SK-N-SH (cell line): ENCODE results near the gene CYP27A1. TPM values are rescaled to one million over a fixed set of nuclear protein-coding genes. Genes with fewer than 3 reads are reported as not detected.

ENCODE experiments used
- CTCF ChIA-PET: fragments of 300-600, 350-600 bp; formaldehyde crosslinking; extraction: SDS; loops from one replicate; lab custom pipeline; 2021; lab: Yijun Ruan, JAX
- POLR2A ChIA-PET: fragments of 350-600 bp; sonication (Branson Sonifier 250); formaldehyde crosslinking; extraction: SDS; loops from one replicate; lab custom pipeline; 2020; ENCODE audit warnings: antibody characterized with exemption, inconsistent platforms; lab: Yijun Ruan, JAX
- DNase-seq: peaks from one replicate; pipeline ENCODE4 v3.0.0; 2012
- H2AFZ ChIP-seq: fragments of 200-600 bp; sonication (generic); 2 replicates; pipeline ENCODE4 v1.8.1; 2016; ENCODE audit warnings: antibody characterized with exemption, mild to moderate bottlenecking, low read depth
- H3F3A ChIP-seq: fragments of 200-600 bp; sonication (generic); replicated peaks from 2 replicates; pipeline ENCODE3; 2016; ENCODE audit warnings: antibody characterized with exemption, mild to moderate bottlenecking; ENCODE audit not compliant: insufficient read depth
- H3K27ac ChIP-seq, 2 experiments: fragments of 200-500 bp in 1 of 2; fragments of 200-600 bp in 1 of 2; sonication (Bioruptor generic) in 1 of 2; sonication (generic), shearing (Covaris generic) in 1 of 2; 2 replicates each; pipeline versions ENCODE4 v1.5.1 to v1.6.1; 2014 to 2016; ENCODE audit warnings: low read depth in 2 of 2, inconsistent platforms in 1 of 2, low read length in 1 of 2, mild to moderate bottlenecking in 1 of 2, mixed read lengths in 1 of 2
- H3K27me3 ChIP-seq: fragments of 200-600 bp; sonication (generic), shearing (Covaris generic); 2 replicates; pipeline ENCODE4 v1.6.1; 2016; ENCODE audit warnings: mixed run types; ENCODE audit not compliant: insufficient read depth
- H3K36me3 ChIP-seq, 2 experiments: fragments of 200-500 bp in 1 of 2; fragments of 200-600 bp in 1 of 2; sonication (Bioruptor generic) in 1 of 2; sonication (generic) in 1 of 2; replicated peaks in 1 of 2; 2 replicates each; pipeline versions ENCODE3 to v1.5.1; 2014 to 2016; ENCODE audit warnings: low read length in 1 of 2, mild to moderate bottlenecking in 1 of 2; ENCODE audit not compliant: insufficient read depth in 2 of 2, control insufficient read depth in 1 of 2
- H3K4me1 ChIP-seq, 2 experiments: fragments of 200-500 bp in 1 of 2; fragments of 200-600 bp in 1 of 2; sonication (Bioruptor generic) in 1 of 2; sonication (generic), shearing (Covaris generic) in 1 of 2; 2 replicates each; pipeline versions ENCODE4 v1.5.1 to v1.6.1; 2014 to 2016; ENCODE audit warnings: low read depth in 1 of 2, low read length in 1 of 2, mixed run types in 1 of 2; ENCODE audit not compliant: insufficient read depth in 2 of 2, control insufficient read depth in 1 of 2
- H3K4me2 ChIP-seq: fragments of 200-600 bp; sonication (generic), shearing (Covaris generic); 2 replicates; pipeline ENCODE4 v1.6.1; 2017; ENCODE audit warnings: mixed run types
- H3K4me3 ChIP-seq, 2 experiments: fragments of 200-500 bp in 1 of 2; fragments of 200-600 bp in 1 of 2; sonication (Bioruptor generic) in 1 of 2; sonication (generic), shearing (Covaris generic) in 1 of 2; 2 replicates each; pipeline versions ENCODE4 v1.5.1 to v1.8.1; 2014 to 2016; ENCODE audit warnings: low read depth in 2 of 2, inconsistent platforms in 1 of 2, low read length in 1 of 2, mild to moderate bottlenecking in 1 of 2, mixed read lengths in 1 of 2, moderate library complexity in 1 of 2
- H3K79me2 ChIP-seq: fragments of 200-600 bp; sonication (generic); 2 replicates; pipeline ENCODE4 v1.8.1; 2017; ENCODE audit warnings: mild to moderate bottlenecking; ENCODE audit not compliant: insufficient read depth
- H3K9ac ChIP-seq: fragments of 200-600 bp; sonication (generic); 2 replicates; pipeline ENCODE4 v1.6.1; 2017; ENCODE audit warnings: mixed run types
- H3K9me2 ChIP-seq: fragments of 200-600 bp; sonication (generic); 2 replicates; pipeline ENCODE4 v1.6.1; 2017; ENCODE audit warnings: mixed run types
- H3K9me3 ChIP-seq: fragments of 200-600 bp; sonication (generic); 2 replicates; pipeline ENCODE4 v1.6.1; 2017; ENCODE audit warnings: mixed run types, mild to moderate bottlenecking, moderate library complexity
- H4K20me1 ChIP-seq: fragments of 200-600 bp; sonication (generic); 2 replicates; pipeline ENCODE4 v1.6.1; 2017; ENCODE audit warnings: mild to moderate bottlenecking, mixed run types; ENCODE audit not compliant: insufficient read depth
- EP300 ChIP-seq, 2 experiments: IDR thresholded peaks; 2 replicates each; pipeline versions ENCODE4 v1.4.0 to v1.6.1; 2012; ENCODE audit warnings: borderline replicate concordance in 1 of 2, low read depth in 1 of 2, low read length in 1 of 2
- EZH2phosphoT487 ChIP-seq: fragments of 200-600 bp; sonication (generic); IDR thresholded peaks from 2 replicates; pipeline ENCODE4 v1.6.1; 2017; ENCODE audit warnings: low read depth, mixed run types, mild to moderate bottlenecking, antibody characterized with exemption, moderate library complexity, borderline replicate concordance
- FOSL2 ChIP-seq: IDR thresholded peaks from 2 replicates; pipeline ENCODE4 v1.4.0; 2012; ENCODE audit warnings: low read depth, mild to moderate bottlenecking, moderate library complexity, borderline replicate concordance
- GABPA ChIP-seq: IDR thresholded peaks from 2 replicates; pipeline ENCODE4 v1.4.0; 2012; ENCODE audit warnings: low read depth, mild to moderate bottlenecking
- JUND ChIP-seq: IDR thresholded peaks from 2 replicates; pipeline ENCODE4 v1.4.0; 2012
- MXI1 ChIP-seq: IDR thresholded peaks from 2 replicates; pipeline ENCODE4 v1.6.1; 2012; ENCODE audit warnings: mild to moderate bottlenecking, low read depth, low read length, improper control_type of control experiment
- NRF1 ChIP-seq: IDR thresholded peaks from 2 replicates; pipeline ENCODE4 v1.6.1; 2012; ENCODE audit warnings: low read depth, mild to moderate bottlenecking, low read length
- POLR2AphosphoS5 ChIP-seq: IDR thresholded peaks from 2 replicates; pipeline ENCODE4 v1.6.1; 2012; ENCODE audit warnings: low read depth, low read length
- RAD21 ChIP-seq: IDR thresholded peaks from 2 replicates; pipeline ENCODE4 v1.6.1; 2012; ENCODE audit warnings: mild to moderate bottlenecking, low read length
- RXRA ChIP-seq: IDR thresholded peaks from 2 replicates; pipeline ENCODE4 v1.4.0; 2012; ENCODE audit warnings: low read depth, mild to moderate bottlenecking, borderline replicate concordance
- SMC3 ChIP-seq: IDR thresholded peaks from 2 replicates; pipeline ENCODE4 v1.6.1; 2012; ENCODE audit warnings: low read depth, low read length, improper control_type of control experiment
- TAF1 ChIP-seq: IDR thresholded peaks from 2 replicates; pipeline ENCODE4 v1.6.1; 2012; ENCODE audit warnings: low read depth, mild to moderate bottlenecking, low read length, moderate library complexity, borderline replicate concordance
- TCF12 ChIP-seq: IDR thresholded peaks from 2 replicates; pipeline ENCODE4 v1.4.0; 2012
- TEAD4 ChIP-seq: IDR thresholded peaks from 2 replicates; pipeline ENCODE4 v1.4.0; 2012; ENCODE audit warnings: mild to moderate bottlenecking, borderline replicate concordance; ENCODE audit not compliant: insufficient read depth
- WGBS: methylation state at CpG from one replicate; pipeline ENCODE4 v1.1.6; 2017; ENCODE audit warnings: low lambda C conversion rate; 5-methylcytosine and 5-hydroxymethylcytosine counted together
- polyA plus RNA-seq, 3 experiments: library from polyadenylated mRNA; depleted of rRNA; stranded (reverse); fragments of >200 nt; gene quantifications; 2 replicates each; pipeline ENCODE4 v1.2.3, GENCODE V29; 2012
- TF ChIP-seq, protein P1 (sequence below): fragments of 150-350 bp; IDR thresholded peaks from 2 replicates; pipeline ENCODE4 v1.6.1; 2017; ENCODE audit warnings: antibody characterized with exemption, low read length, low read depth, borderline replicate concordance
- TF ChIP-seq, protein P2 (sequence below): IDR thresholded peaks from 2 replicates; pipeline ENCODE4 v1.4.0; 2012; ENCODE audit warnings: low read depth, borderline replicate concordance
- TF ChIP-seq, protein P3 (sequence below): IDR thresholded peaks from 2 replicates; pipeline ENCODE4; 2012
- TF ChIP-seq, protein P4 (sequence below): fragments of 150-350 bp; IDR thresholded peaks from 2 replicates; pipeline ENCODE4 v1.6.1; 2016; ENCODE audit warnings: mild to moderate bottlenecking, low read depth, low read length
- TF ChIP-seq, protein P5 (sequence below): IDR thresholded peaks from 2 replicates; pipeline ENCODE4 v1.6.1; 2012; ENCODE audit warnings: mild to moderate bottlenecking, low read depth, low read length, moderate library complexity

CYP27A1 gene
- polyA plus RNA-seq, 1 of the 3 experiments (the other 2 are of a cell fraction) = 0.54 TPM

DNA sequence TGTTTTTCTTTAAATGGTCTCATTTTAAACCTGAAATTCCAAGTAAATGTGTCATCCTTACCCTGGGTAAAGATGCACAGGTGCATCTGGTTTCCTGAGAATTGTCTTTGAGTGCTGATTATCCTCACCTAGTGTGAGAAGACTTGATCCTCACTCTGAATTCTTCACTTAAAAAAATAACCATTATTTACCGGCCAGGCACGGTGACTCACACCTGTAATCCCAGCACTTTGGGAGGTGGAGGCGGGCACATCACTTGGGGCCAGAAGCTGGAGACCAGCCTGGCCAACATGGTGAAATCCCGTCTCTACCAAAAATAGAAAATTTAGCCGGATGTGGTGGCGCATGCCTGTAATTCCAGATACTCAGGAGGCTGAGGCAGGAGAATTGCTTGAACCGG, 67.8 kb downstream of the CYP27A1 start:
- Histone ChIP-seq H3K4me1 (peaks cover 3 to 10% of the 10 kb centered on the region in 2 experiments; a peak in 1 of 4 replicates), H3K4me2 (no peak overlapping the region), H3K79me2 (no peaks in the 10 kb centered on the region), H3F3A (no peaks in the 10 kb centered on the region), H4K20me1 (no peaks in the 10 kb centered on the region), H3K36me3 (no peaks in the 10 kb centered on the region), H3K9ac (no peak overlapping the region), H3K27ac (no peak overlapping the region), H3K4me3 (no peak overlapping the region), H3K9me3 (no peaks in the 10 kb centered on the region), H2AFZ (no peak overlapping the region), H3K9me2 (no peaks in the 10 kb centered on the region), H3K27me3 (no peaks in the 10 kb centered on the region)
- TF ChIP-seq TAF1 = no peak
- TF ChIP-seq, protein P1, sequence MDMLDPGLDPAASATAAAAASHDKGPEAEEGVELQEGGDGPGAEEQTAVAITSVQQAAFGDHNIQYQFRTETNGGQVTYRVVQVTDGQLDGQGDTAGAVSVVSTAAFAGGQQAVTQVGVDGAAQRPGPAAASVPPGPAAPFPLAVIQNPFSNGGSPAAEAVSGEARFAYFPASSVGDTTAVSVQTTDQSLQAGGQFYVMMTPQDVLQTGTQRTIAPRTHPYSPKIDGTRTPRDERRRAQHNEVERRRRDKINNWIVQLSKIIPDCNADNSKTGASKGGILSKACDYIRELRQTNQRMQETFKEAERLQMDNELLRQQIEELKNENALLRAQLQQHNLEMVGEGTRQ = no peak
- no peak for TF ChIP-seq FOSL2
- no peak for TF ChIP-seq GABPA
- TF ChIP-seq MXI1 = no peak
- no peak for TF ChIP-seq RXRA
- TF ChIP-seq, protein P2, sequence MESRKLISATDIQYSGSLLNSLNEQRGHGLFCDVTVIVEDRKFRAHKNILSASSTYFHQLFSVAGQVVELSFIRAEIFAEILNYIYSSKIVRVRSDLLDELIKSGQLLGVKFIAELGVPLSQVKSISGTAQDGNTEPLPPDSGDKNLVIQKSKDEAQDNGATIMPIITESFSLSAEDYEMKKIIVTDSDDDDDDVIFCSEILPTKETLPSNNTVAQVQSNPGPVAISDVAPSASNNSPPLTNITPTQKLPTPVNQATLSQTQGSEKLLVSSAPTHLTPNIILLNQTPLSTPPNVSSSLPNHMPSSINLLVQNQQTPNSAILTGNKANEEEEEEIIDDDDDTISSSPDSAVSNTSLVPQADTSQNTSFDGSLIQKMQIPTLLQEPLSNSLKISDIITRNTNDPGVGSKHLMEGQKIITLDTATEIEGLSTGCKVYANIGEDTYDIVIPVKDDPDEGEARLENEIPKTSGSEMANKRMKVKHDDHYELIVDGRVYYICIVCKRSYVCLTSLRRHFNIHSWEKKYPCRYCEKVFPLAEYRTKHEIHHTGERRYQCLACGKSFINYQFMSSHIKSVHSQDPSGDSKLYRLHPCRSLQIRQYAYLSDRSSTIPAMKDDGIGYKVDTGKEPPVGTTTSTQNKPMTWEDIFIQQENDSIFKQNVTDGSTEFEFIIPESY = no peak
- no peak for TF ChIP-seq RAD21
- no peak for TF ChIP-seq SMC3
- no peak for TF ChIP-seq EZH2phosphoT487
- POLR2A ChIA-PET = no interaction called here
- 67% methylated on average over 7 of the region's 7 CpGs for WGBS
- CTCF ChIA-PET = interaction anchor here (1.0 to 11.8 kb wide), 10 partner anchors 26 to 270 kb away, joined by 3 to 247 read pairs (median 5); no protein-coding TSS in a partner anchor
- no peak for DNase-seq

DNA sequence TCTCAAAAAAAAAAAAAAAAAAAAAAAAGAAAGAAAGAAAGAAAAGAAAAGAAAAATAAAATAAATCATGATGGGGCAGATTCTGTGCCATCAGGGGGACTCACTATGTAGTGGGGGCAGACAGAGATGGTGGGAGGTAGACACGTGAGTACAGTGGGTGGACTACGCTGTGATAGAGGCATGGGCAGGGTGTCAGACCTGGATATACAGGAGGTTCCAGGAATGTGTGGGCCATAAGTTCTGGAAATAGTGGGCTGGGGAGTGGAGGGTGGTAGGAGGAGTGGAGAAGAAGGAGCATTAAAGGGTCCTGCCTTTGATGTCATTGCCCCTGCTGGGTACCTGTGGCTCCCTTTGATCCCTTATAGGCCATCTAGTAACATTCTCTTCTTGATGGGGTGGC, 68.8 kb downstream of the CYP27A1 start:
- ChIA-PET POLR2A (no interaction called here), CTCF (interaction anchor here (0.6 to 11.8 kb wide), 13 partner anchors 25 to 308 kb away, joined by 3 to 247 read pairs (median 3); no protein-coding TSS in a partner anchor)
- Histone ChIP-seq H3K36me3 (no peaks in the 10 kb centered on the region), H3K9me2 (no peaks in the 10 kb centered on the region), H3K4me1 (peaks cover 3 to 20% of the 10 kb centered on the region in 2 experiments; a peak in 2 of 4 replicates), H3F3A (no peaks in the 10 kb centered on the region), H3K9me3 (no peaks in the 10 kb centered on the region), H3K4me2 (no peak overlapping the region), H3K27me3 (no peaks in the 10 kb centered on the region), H3K79me2 (no peaks in the 10 kb centered on the region), H2AFZ (no peak overlapping the region), H3K9ac (no peak overlapping the region), H4K20me1 (no peaks in the 10 kb centered on the region), H3K27ac (no peak overlapping the region), H3K4me3 (no peak overlapping the region)
- DNase-seq = no peak
- 86% methylated on average over 2 of the region's 2 CpGs for WGBS
- TF ChIP-seq TAF1 = no peak
- no peak for TF ChIP-seq EZH2phosphoT487
- no peak for TF ChIP-seq POLR2AphosphoS5
- no peak for TF ChIP-seq EP300 (IDR thresholded peaks at IDR 0.05; ENCODE audit: borderline replicate concordance in 1 of 2, low read depth in 1 of 2, low read length in 1 of 2)
- no peak for TF ChIP-seq TEAD4
- TF ChIP-seq, protein P3, sequence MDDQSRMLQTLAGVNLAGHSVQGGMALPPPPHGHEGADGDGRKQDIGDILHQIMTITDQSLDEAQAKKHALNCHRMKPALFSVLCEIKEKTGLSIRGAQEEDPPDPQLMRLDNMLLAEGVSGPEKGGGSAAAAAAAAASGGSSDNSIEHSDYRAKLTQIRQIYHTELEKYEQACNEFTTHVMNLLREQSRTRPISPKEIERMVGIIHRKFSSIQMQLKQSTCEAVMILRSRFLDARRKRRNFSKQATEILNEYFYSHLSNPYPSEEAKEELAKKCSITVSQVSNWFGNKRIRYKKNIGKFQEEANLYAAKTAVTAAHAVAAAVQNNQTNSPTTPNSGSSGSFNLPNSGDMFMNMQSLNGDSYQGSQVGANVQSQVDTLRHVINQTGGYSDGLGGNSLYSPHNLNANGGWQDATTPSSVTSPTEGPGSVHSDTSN = no peak
- no peak for TF ChIP-seq JUND
- TF ChIP-seq TCF12 = no peak
- TF ChIP-seq, protein P4, sequence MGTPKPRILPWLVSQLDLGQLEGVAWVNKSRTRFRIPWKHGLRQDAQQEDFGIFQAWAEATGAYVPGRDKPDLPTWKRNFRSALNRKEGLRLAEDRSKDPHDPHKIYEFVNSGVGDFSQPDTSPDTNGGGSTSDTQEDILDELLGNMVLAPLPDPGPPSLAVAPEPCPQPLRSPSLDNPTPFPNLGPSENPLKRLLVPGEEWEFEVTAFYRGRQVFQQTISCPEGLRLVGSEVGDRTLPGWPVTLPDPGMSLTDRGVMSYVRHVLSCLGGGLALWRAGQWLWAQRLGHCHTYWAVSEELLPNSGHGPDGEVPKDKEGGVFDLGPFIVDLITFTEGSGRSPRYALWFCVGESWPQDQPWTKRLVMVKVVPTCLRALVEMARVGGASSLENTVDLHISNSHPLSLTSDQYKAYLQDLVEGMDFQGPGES = no peak
- no peak for TF ChIP-seq NRF1
- no peak for TF ChIP-seq RAD21
- TF ChIP-seq FOSL2 = no peak
- no peak for TF ChIP-seq MXI1
- TF ChIP-seq, protein P5, sequence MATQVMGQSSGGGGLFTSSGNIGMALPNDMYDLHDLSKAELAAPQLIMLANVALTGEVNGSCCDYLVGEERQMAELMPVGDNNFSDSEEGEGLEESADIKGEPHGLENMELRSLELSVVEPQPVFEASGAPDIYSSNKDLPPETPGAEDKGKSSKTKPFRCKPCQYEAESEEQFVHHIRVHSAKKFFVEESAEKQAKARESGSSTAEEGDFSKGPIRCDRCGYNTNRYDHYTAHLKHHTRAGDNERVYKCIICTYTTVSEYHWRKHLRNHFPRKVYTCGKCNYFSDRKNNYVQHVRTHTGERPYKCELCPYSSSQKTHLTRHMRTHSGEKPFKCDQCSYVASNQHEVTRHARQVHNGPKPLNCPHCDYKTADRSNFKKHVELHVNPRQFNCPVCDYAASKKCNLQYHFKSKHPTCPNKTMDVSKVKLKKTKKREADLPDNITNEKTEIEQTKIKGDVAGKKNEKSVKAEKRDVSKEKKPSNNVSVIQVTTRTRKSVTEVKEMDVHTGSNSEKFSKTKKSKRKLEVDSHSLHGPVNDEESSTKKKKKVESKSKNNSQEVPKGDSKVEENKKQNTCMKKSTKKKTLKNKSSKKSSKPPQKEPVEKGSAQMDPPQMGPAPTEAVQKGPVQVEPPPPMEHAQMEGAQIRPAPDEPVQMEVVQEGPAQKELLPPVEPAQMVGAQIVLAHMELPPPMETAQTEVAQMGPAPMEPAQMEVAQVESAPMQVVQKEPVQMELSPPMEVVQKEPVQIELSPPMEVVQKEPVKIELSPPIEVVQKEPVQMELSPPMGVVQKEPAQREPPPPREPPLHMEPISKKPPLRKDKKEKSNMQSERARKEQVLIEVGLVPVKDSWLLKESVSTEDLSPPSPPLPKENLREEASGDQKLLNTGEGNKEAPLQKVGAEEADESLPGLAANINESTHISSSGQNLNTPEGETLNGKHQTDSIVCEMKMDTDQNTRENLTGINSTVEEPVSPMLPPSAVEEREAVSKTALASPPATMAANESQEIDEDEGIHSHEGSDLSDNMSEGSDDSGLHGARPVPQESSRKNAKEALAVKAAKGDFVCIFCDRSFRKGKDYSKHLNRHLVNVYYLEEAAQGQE = no peak
